ENCODE results near the gene SQOR. TPM values are rescaled to one million over a fixed set of nuclear protein-coding genes. Genes with fewer than 3 reads are reported as not detected.
A peak's percentile ranks its signal among the peaks of the same experiment; 100 is the strongest.

Gene SQOR
- total and polyA plus RNA-seq, 2 of the 4 experiments (the other 2 are of a cell fraction) = 22.1 to 40.3 TPM

GRCh38 chr15:45594319-45594718 lies 40.5 kb upstream of the SQOR start:
- TF ChIP-seq POLR2A (IDR thresholded peaks at IDR 0.05; ENCODE audit: low read depth, low read length) = no peak
- no peak for TF ChIP-seq MXI1 (IDR thresholded peaks at IDR 0.05; ENCODE audit: borderline replicate concordance, low read depth, low read length)
- peak; percentile 17; the same call in 1 of the 2 replicates for TF ChIP-seq FOS (IDR thresholded peaks at IDR 0.05; ENCODE audit: low read depth, low read length)
- TF ChIP-seq MAFK (IDR thresholded peaks at IDR 0.05; ENCODE audit: low read depth, low read length) = peak; percentile 63

More at GRCh38 chr15:45594319-45594718, 40.5 kb upstream of the SQOR start:
- Histone ChIP-seq H2AK9ac (replicated peaks; ENCODE audit: low read depth, low read length, poor library complexity) (no peak overlapping the region), H4K20me1 (ENCODE audit: insufficient read depth, low read length) (peaks cover 7% of the 10 kb centered on the region; the same call in 1 of the 2 replicates), H3K18ac (ENCODE audit: low read depth, low read length) (no peak overlapping the region), H4K5ac (ENCODE audit: low read depth, low read length) (no peak overlapping the region), H4K8ac (ENCODE audit: low read depth in 2 of 2, low read length in 2 of 2) (no peak overlapping the region), H2BK5ac (ENCODE audit: low read depth, low read length, poor library complexity, severe bottlenecking) (peak overlapping the region; percentile 38), H3K27me3 (ENCODE audit: control insufficient read depth, insufficient read depth, low read length) (no peaks in the 10 kb centered on the region), H3K36me3 (ENCODE audit: control insufficient read depth, insufficient read depth, low read length) (peaks cover 14% of the 10 kb centered on the region; the same call in 1 of the 2 replicates), H3K79me1 (ENCODE audit: low read depth in 1 of 2, low read length in 2 of 2) (peaks cover 14 to 32% of the 10 kb centered on the region in 2 experiments), H3K4ac (ENCODE audit: low read depth, low read length) (no peak overlapping the region), H3K9me1 (ENCODE audit: insufficient read depth, low read length) (peaks cover 5% of the 10 kb centered on the region; the same call in 1 of the 2 replicates), H4K91ac (ENCODE audit: insufficient read depth, low read depth, low read length) (no peak overlapping the region), H3K9ac (ENCODE audit: low read depth, low read length) (no peak overlapping the region), H3K27ac (ENCODE audit: insufficient read depth, low read length) (no peak overlapping the region), H2AK5ac (ENCODE audit: low read depth, low read length) (no peak overlapping the region), H3K4me1 (ENCODE audit: control insufficient read depth, insufficient read depth, low read length) (peaks cover 3% of the 10 kb centered on the region; the same call in 1 of the 2 replicates), H3K56ac (ENCODE audit: extremely low read depth, insufficient read depth, low read length) (no peak overlapping the region), H2AFZ (replicated peaks; ENCODE audit: low read length, poor library complexity) (no peak overlapping the region), H3K9me3 (ENCODE audit: control insufficient read depth, insufficient read depth, low read length) (no peaks in the 10 kb centered on the region), H2BK120ac (ENCODE audit: low read depth, low read length) (no peak overlapping the region), H2BK15ac (ENCODE audit: low read depth, low read length) (no peak overlapping the region), H3K14ac (replicated peaks; ENCODE audit: low read depth, low read length) (no peak overlapping the region), H3K23ac (ENCODE audit: low read depth, low read length) (no peak overlapping the region), H3K4me3 (ENCODE audit: insufficient read depth, low read depth, low read length) (no peak overlapping the region), H3K4me2 (ENCODE audit: low read depth, low read length) (no peak overlapping the region), H2BK20ac (ENCODE audit: low read depth, low read length) (no peak overlapping the region)
- ATAC-seq (ENCODE audit: low read depth) (peak; percentile 95), DNase-seq (peak; percentile 42)
- BruUV-seq (replicated peaks) = no TSS peak
- POLR2A ChIA-PET (ENCODE audit: unreplicated experiment) = no interaction called here
- dilution Hi-C loops (cut with HindIII; ENCODE audit: low sequenced_read_pairs, unreplicated experiment) = no loop called here
- in situ Hi-C loops (cut with MboI; ENCODE audit: low sequenced_read_pairs) = no loop called here
- CTCF ChIA-PET = interaction anchor here (1.2 to 1.5 kb wide), 3 partner anchors 9 to 137 kb away, joined by 3 to 5 read pairs (median 3); no protein-coding TSS in a partner anchor
- intact Hi-C loops (cut with micrococcal nuclease) = no loop called here
- whole genome bisulfite sequencing, 2 experiments (ENCODE audit: extremely low coverage in 2 of 2, insufficient read length in 1 of 2) = no CpG with 5 or more reads among the region's 2 CpGs

Measured in IMR-90 (cell line).